ENCODE measurements around the gene TGIF1. TPM values are rescaled to one million over a fixed set of nuclear protein-coding genes. Genes with fewer than 3 reads are reported as not detected.

The TGIF1 gene
- total RNA-seq, 1 donor from 2014 or later: 261 TPM

DNA sequence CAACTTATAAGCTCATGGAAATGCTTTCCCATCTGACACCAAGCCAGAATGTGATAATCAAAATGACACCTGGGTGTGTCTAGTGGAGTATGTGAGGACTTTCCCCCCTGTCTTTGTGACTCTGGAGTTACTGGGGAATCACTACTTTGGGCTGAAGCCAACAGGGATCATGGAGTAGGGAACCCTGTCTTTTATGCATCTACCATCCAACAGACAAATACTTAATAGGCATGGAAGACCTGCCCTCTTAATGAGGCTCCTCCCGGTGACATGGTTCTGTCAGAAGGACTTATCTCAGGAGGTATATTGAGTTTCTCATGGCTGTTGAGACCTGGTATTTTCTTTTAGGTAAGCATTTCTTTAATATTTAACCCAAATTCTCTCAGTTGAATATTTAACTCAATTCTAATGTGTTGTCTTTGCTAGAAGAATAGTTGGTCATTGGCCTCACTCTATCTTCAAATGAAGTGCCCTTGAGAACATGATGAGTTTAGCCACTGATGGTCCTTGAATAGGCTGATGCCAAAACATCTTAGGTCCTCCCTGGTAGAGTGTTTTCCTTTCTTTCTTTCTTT lies 42.1 kb downstream of the TGIF1 start:
- Histone ChIP-seq H3K9ac (no peak overlapping the region), H3K9me3 (ENCODE audit: low read depth) (no peaks in the 10 kb centered on the region), H4K20me1 (ENCODE audit: low read depth) (no peaks in the 10 kb centered on the region), H3K4me3 (no peak overlapping the region), H3K27ac (no peak overlapping the region), H3K4me2 (no peak overlapping the region), H3K27me3 (no peaks in the 10 kb centered on the region), H3K4me1 (peaks cover 14% of the 10 kb centered on the region), H2AFZ (replicated peaks) (no peak overlapping the region), H3K36me3 (no peaks in the 10 kb centered on the region), H3F3A (ENCODE audit: low read depth) (peaks cover 1% of the 10 kb centered on the region), H3K79me2 (ENCODE audit: low read depth) (no peaks in the 10 kb centered on the region)
- H3K4me1 Mint-ChIP-seq: peaks cover 5% of the 10 kb centered on the region
- H3K9me3 Mint-ChIP-seq: no peaks in the 10 kb centered on the region
- H3K36me3 Mint-ChIP-seq: no peaks in the 10 kb centered on the region
- H3K27ac Mint-ChIP-seq: no peak overlapping the region
- TF ChIP-seq EZH2phosphoT487 (IDR thresholded peaks at IDR 0.05) (no peak), EZH2 (IDR thresholded peaks at IDR 0.05) (no peak)
- TF ChIP-seq, protein P1, sequence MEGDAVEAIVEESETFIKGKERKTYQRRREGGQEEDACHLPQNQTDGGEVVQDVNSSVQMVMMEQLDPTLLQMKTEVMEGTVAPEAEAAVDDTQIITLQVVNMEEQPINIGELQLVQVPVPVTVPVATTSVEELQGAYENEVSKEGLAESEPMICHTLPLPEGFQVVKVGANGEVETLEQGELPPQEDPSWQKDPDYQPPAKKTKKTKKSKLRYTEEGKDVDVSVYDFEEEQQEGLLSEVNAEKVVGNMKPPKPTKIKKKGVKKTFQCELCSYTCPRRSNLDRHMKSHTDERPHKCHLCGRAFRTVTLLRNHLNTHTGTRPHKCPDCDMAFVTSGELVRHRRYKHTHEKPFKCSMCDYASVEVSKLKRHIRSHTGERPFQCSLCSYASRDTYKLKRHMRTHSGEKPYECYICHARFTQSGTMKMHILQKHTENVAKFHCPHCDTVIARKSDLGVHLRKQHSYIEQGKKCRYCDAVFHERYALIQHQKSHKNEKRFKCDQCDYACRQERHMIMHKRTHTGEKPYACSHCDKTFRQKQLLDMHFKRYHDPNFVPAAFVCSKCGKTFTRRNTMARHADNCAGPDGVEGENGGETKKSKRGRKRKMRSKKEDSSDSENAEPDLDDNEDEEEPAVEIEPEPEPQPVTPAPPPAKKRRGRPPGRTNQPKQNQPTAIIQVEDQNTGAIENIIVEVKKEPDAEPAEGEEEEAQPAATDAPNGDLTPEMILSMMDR (IDR thresholded peaks at IDR 0.05): no peak
- no peak overlapping the region for H3K4me3 Mint-ChIP-seq
- H3K27me3 Mint-ChIP-seq (ENCODE audit: insufficient read depth, low read depth): no peaks in the 10 kb centered on the region
- DNase-seq (ENCODE audit: low spot score): no peak

DNA sequence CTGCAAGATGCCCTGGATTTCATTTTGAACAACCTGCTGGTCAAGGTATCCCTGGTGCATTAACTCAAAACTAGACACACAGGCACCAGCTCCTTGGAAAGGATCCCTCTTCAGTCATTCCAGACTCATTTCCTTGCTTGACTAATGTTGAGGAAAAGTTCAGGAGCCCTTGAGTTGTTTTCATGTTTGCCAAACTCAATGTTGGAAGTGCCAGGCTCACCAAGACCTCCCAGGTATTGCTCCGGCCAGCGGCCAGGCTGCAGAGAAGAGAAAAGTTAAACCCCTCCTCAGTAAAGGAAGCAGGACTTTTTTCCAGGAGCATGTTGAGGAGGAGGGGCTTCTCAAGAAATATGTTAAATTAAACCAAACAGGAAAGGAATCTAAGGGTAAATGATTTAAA lies 42.7 kb downstream of the TGIF1 start:
- no peak for TF ChIP-seq EZH2phosphoT487 (IDR thresholded peaks at IDR 0.05)
- no peak for TF ChIP-seq EZH2 (IDR thresholded peaks at IDR 0.05)
- TF ChIP-seq, protein P1 (IDR thresholded peaks at IDR 0.05): no peak
- H3K27me3 ChIP-seq: peaks cover 5% of the 10 kb centered on the region
- H3K4me3 ChIP-seq: no peak overlapping the region
- H3K36me3 Mint-ChIP-seq: no peaks in the 10 kb centered on the region
- no peak overlapping the region for H3K9ac ChIP-seq
- H2AFZ ChIP-seq (replicated peaks): no peak overlapping the region
- no peak overlapping the region for H3K27ac ChIP-seq
- no peaks in the 10 kb centered on the region for H3K36me3 ChIP-seq
- no peaks in the 10 kb centered on the region for H3K9me3 ChIP-seq (ENCODE audit: low read depth)
- no peak overlapping the region for H3K4me3 Mint-ChIP-seq
- H3K79me2 ChIP-seq (ENCODE audit: low read depth): no peaks in the 10 kb centered on the region
- no peaks in the 10 kb centered on the region for H4K20me1 ChIP-seq (ENCODE audit: low read depth)
- DNase-seq (ENCODE audit: low spot score): no peak
- H3K27ac Mint-ChIP-seq: no peak overlapping the region
- H3F3A ChIP-seq (ENCODE audit: low read depth): peaks cover 8% of the 10 kb centered on the region
- H3K4me1 Mint-ChIP-seq: peaks cover 8% of the 10 kb centered on the region
- peaks cover 17% of the 10 kb centered on the region for H3K4me1 ChIP-seq
- H3K9me3 Mint-ChIP-seq: no peaks in the 10 kb centered on the region
- H3K27me3 Mint-ChIP-seq (ENCODE audit: insufficient read depth, low read depth): peaks cover 2% of the 10 kb centered on the region
- H3K4me2 ChIP-seq: no peak overlapping the region

DNA sequence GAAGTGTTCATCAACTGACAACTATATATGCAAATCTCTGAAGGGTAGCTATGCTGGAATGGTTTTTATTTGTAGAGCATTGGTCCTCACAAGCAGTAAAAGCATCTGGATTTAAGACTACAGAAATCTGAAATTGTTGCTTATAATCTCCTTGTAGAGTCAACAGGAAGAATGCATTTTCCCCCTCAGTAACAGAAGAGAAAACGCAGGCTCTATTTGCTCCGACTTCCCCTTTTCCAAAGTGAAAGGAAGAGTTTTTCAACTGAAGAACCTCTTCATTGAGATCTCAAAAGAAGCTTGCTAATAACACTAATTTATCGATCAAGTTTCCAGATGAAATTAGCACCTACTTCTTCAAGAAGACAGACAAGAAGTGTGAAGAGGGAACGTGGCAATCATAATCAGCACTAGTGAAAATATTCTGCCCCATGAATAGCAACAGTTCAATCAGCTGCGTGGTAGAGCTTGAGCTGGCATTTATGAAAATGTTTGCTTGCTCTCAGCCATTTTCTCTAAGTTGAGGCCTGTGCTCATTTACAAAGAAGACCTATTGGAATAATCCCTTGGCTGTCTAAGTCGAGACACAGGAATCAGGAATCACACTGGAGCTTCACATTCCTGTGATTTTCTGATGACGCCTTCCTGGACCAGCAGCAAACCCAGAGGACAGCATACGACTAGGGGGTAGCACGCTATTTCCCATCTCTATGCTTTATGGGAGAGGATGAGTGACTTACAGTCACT lies 43.7 kb downstream of the TGIF1 start:
- no peaks in the 10 kb centered on the region for H3K36me3 ChIP-seq
- no peaks in the 10 kb centered on the region for H3K79me2 ChIP-seq (ENCODE audit: low read depth)
- no peak overlapping the region for H3K4me2 ChIP-seq
- TF ChIP-seq EZH2phosphoT487 (IDR thresholded peaks at IDR 0.05) (no peak), EZH2 (IDR thresholded peaks at IDR 0.05) (no peak)
- TF ChIP-seq, protein P1 (IDR thresholded peaks at IDR 0.05): no peak
- no peak overlapping the region for H3K27ac Mint-ChIP-seq
- H3K9me3 ChIP-seq (ENCODE audit: low read depth): no peaks in the 10 kb centered on the region
- H2AFZ ChIP-seq (replicated peaks): no peak overlapping the region
- H3K27ac ChIP-seq: no peak overlapping the region
- peaks cover 14% of the 10 kb centered on the region for H3K4me1 Mint-ChIP-seq
- no peaks in the 10 kb centered on the region for H4K20me1 ChIP-seq (ENCODE audit: low read depth)
- H3K4me3 Mint-ChIP-seq: no peak overlapping the region
- H3K36me3 Mint-ChIP-seq: no peaks in the 10 kb centered on the region
- H3K27me3 ChIP-seq: peaks cover 14% of the 10 kb centered on the region
- no peak overlapping the region for H3K4me3 ChIP-seq
- peaks cover 20% of the 10 kb centered on the region for H3K4me1 ChIP-seq
- no peak overlapping the region for H3K9ac ChIP-seq
- peaks cover 4% of the 10 kb centered on the region for H3K27me3 Mint-ChIP-seq (ENCODE audit: insufficient read depth, low read depth)
- DNase-seq (ENCODE audit: low spot score): peak; percentile 30
- H3K9me3 Mint-ChIP-seq: no peaks in the 10 kb centered on the region
- peaks cover 11% of the 10 kb centered on the region for H3F3A ChIP-seq (ENCODE audit: low read depth)
